Measurements from ENCODE around the gene RBP2.

RBP2 gene

GRCh38 chr3:139476348-139476747 is at the start of gene RBP2:
Gene RBP2 (minus strand): TSS chr3:139476516. CDS start chr3:139476459, 57 bp downstream.
- no peak for DNase-seq

- DNase-seq = no peak
These were observed 48.7 kb upstream of the RBP2 start for GRCh38 chr3:139524841-139525636.

- no peak for DNase-seq
These were observed 47.4 kb upstream of the RBP2 start for GRCh38 chr3:139523718-139524117.

GRCh38 chr3:139523166-139523565 is 46.9 kb upstream of the RBP2 start:
- no peak for DNase-seq

GRCh38 chr3:139522421-139522820 is 46.1 kb upstream of the RBP2 start:
- DNase-seq = no peak

GRCh38 chr3:139521816-139522215 is 45.5 kb upstream of the RBP2 start:
- no peak for DNase-seq

GRCh38 chr3:139521144-139521543 is 44.8 kb upstream of the RBP2 start:
- DNase-seq = no peak

GRCh38 chr3:139519998-139520737 is 43.9 kb upstream of the RBP2 start:
- no peak for DNase-seq

GRCh38 chr3:139518926-139519842 is 42.9 kb upstream of the RBP2 start:
- DNase-seq = no peak

GRCh38 chr3:139518306-139518705 is 42.0 kb upstream of the RBP2 start:
- DNase-seq = no peak

- DNase-seq = no peak
These were observed 41.2 kb upstream of the RBP2 start for GRCh38 chr3:139517321-139518065.

- DNase-seq = no peak
These were observed 38.4 kb upstream of the RBP2 start for GRCh38 chr3:139514741-139515140.

GRCh38 chr3:139509631-139510030 is 33.3 kb upstream of the RBP2 start:
- DNase-seq = no peak

- no peak for DNase-seq
These were observed 30.4 kb upstream of the RBP2 start for GRCh38 chr3:139506766-139507165.

- DNase-seq = no peak
These were observed 29.6 kb upstream of the RBP2 start for GRCh38 chr3:139505829-139506386.

- DNase-seq = no peak
These were observed 23.2 kb upstream of the RBP2 start for GRCh38 chr3:139499536-139499935.

GRCh38 chr3:139493826-139494385 is 17.6 kb upstream of the RBP2 start:
- no peak for DNase-seq

GRCh38 chr3:139491966-139492365 is 15.7 kb upstream of the RBP2 start:
- no peak for DNase-seq

- DNase-seq = no peak
These were observed 14.8 kb upstream of the RBP2 start for GRCh38 chr3:139491027-139491700.

- no peak for DNase-seq
These were observed 5.9 kb upstream of the RBP2 start for GRCh38 chr3:139482206-139482605.

- no peak for DNase-seq
These were observed 4.8 kb upstream of the RBP2 start for GRCh38 chr3:139481116-139481515.
